Heart left ventricle (tissue), 16 donors: ENCODE measurements around the gene SPNS2. TPM values are rescaled to one million over a fixed set of nuclear protein-coding genes. Genes with fewer than 3 reads are reported as not detected.

Source experiments
- ATAC-seq, 4 donors: fragments of 200-7000 bp; cut with Tn5 transposase; one replicate each; pipeline ENCODE4 v1.9.1; 2020 to 2022; ENCODE audit warnings: moderate library complexity in 4 of 4, mild to moderate bottlenecking in 3 of 4, moderate number of reproducible peaks in 1 of 4
- DNase-seq, 5 donors: peaks; one replicate each; pipeline ENCODE4 v3.0.0-alpha.2; 2020
- H3K27ac ChIP-seq, 12 donors: fragments of 200-600 bp; sonication (generic) in 4 of 12; one replicate each; pipeline versions ENCODE4 v1.5.0 to v1.8.0; 2016 to 2022; ENCODE audit warnings: mild to moderate bottlenecking in 2 of 12
- H3K27me3 ChIP-seq, 9 donors: fragments of 200-600 bp; sonication (generic) in 2 of 9; one replicate each; pipeline versions ENCODE4 v1.5.1 to v1.8.0; 2016 to 2022; ENCODE audit warnings: mild to moderate bottlenecking in 3 of 9
- H3K36me3 ChIP-seq, 9 donors: fragments of 200-600 bp; sonication (generic) in 2 of 9; one replicate each; pipeline versions ENCODE4 v1.5.0 to v1.8.0; 2018 to 2022; ENCODE audit warnings: mild to moderate bottlenecking in 2 of 9
- H3K4me1 ChIP-seq, 12 donors: fragments of 200-600 bp; sonication (generic) in 4 of 12; one replicate each; pipeline versions ENCODE4 v1.5.0 to v1.8.0; 2016 to 2022; ENCODE audit warnings: mild to moderate bottlenecking in 3 of 12
- H3K4me3 ChIP-seq, 12 donors: fragments of 200-600 bp; sonication (generic) in 4 of 12; one replicate each; pipeline versions ENCODE4 v1.5.0 to v1.8.0; 2017 to 2022; ENCODE audit warnings: mild to moderate bottlenecking in 9 of 12, moderate library complexity in 4 of 12
- H3K9me3 ChIP-seq, 12 donors: fragments of 200-600 bp; sonication (generic) in 4 of 12; one replicate each; pipeline versions ENCODE4 v1.5.0 to v1.8.0; 2016 to 2022; ENCODE audit warnings: mild to moderate bottlenecking in 1 of 12
- POLR2A ChIP-seq, 2 donors: fragments of 450-650 bp; IDR thresholded peaks; one replicate each; pipeline ENCODE4 v1.6.1; 2017; ENCODE audit warnings: antibody characterized with exemption in 2 of 2, mild to moderate bottlenecking in 2 of 2, moderate library complexity in 2 of 2
- WGBS, 4 donors: extraction: QIAGEN DNeasy Blood & Tissue Kit in 2 of 4; methylation state at CpG; one replicate each; pipeline versions ENCODE4 v1.1.5 to v1.1.7; 2013 to 2018; 5-methylcytosine and 5-hydroxymethylcytosine counted together
- intact Hi-C, 10 donors: fragments of 100-400 bp; cut with DNase I; formaldehyde crosslinking; loops; one replicate each; pipeline versions ENCODE4 v1.11.1 to v1.14.2; 2022
- polyA plus RNA-seq, 2 donors: library from polyadenylated mRNA; stranded (reverse); fragments of 200-250 nt; gene quantifications; one replicate each; pipeline ENCODE4 v1.2.3, GENCODE V29; 2013
- total RNA-seq, 9 donors: library from RNA; depleted of rRNA in 2 of 9; stranded (reverse); fragments of >200 nt in 2 of 9; fragmentation: NEBNext Ultra II Directional in 3 of 9; extraction: Animal tissue kit (Norgen Biotek cat#: 25700) in 3 of 9; gene quantifications; one replicate each; pipeline versions ENCODE4 v1.1.0 to v1.2.4, GENCODE V29; 2016 to 2023
- TF ChIP-seq, protein P1 (sequence below), 12 donors: fragments of 200-600 bp; sonication (generic) in 4 of 12; IDR thresholded peaks; one replicate each; pipeline versions ENCODE4 v1.5.0 to v1.8.0; 2018 to 2022; ENCODE audit warnings: antibody characterized with exemption in 12 of 12, mild to moderate bottlenecking in 5 of 12
- donor health status: ischemic (EF 13 %, LVEDD 7.1; RV severe dilation, severe dysfunction).
- donor health status: healthy with polysubstance abuse.
- donor health status: DM: no; HTN: yes; CAD: no.
- donor health status: DM: no; HTN: no; CAD: no.
- donor health status: ischemic (EF 25% LVEDD 6.9; RV normal size, moderate dysfunction).
- donor health status: ischemic (EF 25% LVEDD 5.7; RV mildly dilated, moderate dysfunction).
- donor health status: healthy.
- donor health status: DM: yes; HTN: yes; CAD: no.
- donor health status: ischemic (EF 35%, LVEDD 5.7; RV mildly dilated, moderate dysfunction).
- donor health status: nonischemic (EF 11% LVEDD 7.7; RV severe dilation, severe dysfunction).
- donor health status: DM: yes; HTN: yes; CAD: no.
- donor health status: PGD.
- donor health status: ischemic (EF 29% LVEDD 5.4; RV normal size, mild dysfunction).
- donor health status: nonischemic (EF 23%, LVEDD 6.1; RV moderate dilation, normal function).

SPNS2 gene
- total and polyA plus RNA-seq, 11 donors: 6.4 to 22.0 (median 13.3) TPM

DNA sequence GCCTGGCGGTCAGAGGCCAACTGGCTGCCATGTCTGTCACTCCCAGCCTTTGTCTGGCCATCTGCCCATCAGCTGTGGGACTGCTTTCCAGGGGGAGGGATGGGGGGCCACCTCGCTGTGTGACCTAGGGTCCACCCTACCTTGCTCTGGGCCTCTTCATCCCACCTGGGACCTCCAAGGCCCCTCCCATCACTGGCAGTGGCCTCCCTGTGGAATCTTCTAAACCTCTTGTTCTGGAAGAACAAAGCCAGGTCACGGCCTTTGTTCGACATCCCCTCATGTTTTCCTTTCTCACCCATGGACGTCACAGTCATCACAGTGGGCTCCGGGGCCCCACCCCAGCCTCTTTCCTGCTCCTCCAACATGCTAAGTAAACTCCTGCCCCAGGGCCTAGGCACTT, 24.0 kb downstream of the SPNS2 start:
- intact Hi-C loops: no loop called here
- Histone ChIP-seq H3K4me1 (peaks cover 10 to 68% (median 42%) of the 10 kb centered on the region in 12 donors), H3K27me3 (no peaks in the 10 kb centered on the region), H3K36me3 (peaks cover 0 to 11% (median 0%) of the 10 kb centered on the region in 9 donors), H3K4me3 (no peak overlapping the region), H3K27ac (peak overlapping the region; percentile 50 to 92 (median 84)), H3K9me3 (no peaks in the 10 kb centered on the region)
- ATAC-seq (peak; percentile 22 to 72 (median 46)), DNase-seq (peak in 3 of 5 donors; percentile 68 to 76 (median 70))
- WGBS, 4 donors: 54 to 71% (median 67%) methylated on average over 6 of the region's 6 CpGs
- TF ChIP-seq, protein P1, sequence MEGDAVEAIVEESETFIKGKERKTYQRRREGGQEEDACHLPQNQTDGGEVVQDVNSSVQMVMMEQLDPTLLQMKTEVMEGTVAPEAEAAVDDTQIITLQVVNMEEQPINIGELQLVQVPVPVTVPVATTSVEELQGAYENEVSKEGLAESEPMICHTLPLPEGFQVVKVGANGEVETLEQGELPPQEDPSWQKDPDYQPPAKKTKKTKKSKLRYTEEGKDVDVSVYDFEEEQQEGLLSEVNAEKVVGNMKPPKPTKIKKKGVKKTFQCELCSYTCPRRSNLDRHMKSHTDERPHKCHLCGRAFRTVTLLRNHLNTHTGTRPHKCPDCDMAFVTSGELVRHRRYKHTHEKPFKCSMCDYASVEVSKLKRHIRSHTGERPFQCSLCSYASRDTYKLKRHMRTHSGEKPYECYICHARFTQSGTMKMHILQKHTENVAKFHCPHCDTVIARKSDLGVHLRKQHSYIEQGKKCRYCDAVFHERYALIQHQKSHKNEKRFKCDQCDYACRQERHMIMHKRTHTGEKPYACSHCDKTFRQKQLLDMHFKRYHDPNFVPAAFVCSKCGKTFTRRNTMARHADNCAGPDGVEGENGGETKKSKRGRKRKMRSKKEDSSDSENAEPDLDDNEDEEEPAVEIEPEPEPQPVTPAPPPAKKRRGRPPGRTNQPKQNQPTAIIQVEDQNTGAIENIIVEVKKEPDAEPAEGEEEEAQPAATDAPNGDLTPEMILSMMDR (IDR thresholded peaks at IDR 0.05): no peak
- TF ChIP-seq POLR2A (IDR thresholded peaks at IDR 0.05): no peak

DNA sequence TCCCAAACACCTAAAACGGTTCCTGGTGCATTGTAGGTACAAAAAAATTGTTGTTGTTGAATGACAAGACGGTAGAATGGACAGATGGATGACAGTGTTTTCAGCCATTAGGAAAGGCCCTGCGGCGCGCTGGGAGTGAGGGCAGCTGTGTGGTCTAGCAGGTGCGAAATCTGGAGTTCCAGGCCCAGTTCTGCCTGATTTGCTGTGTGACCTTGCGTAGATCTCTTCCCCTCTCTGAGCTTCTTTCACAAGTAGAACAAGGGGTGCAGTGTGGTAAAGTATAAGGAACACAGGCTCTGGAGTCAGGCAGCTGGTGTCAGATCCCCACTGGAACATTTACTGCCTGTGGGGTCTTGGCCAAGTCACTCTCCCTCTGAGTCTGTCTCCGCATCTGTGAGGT, 25.3 kb downstream of the SPNS2 start:
- WGBS, 4 donors: 82 to 98% (median 84%) methylated on average over 8 of the region's 8 CpGs
- intact Hi-C loops: no loop called here
- Histone ChIP-seq H3K9me3 (no peaks in the 10 kb centered on the region), H3K4me1 (peaks cover 8 to 66% (median 42%) of the 10 kb centered on the region in 12 donors), H3K4me3 (no peak overlapping the region), H3K27me3 (no peaks in the 10 kb centered on the region), H3K27ac (peak overlapping the region in 5 of 12 donors; percentile 37 to 92 (median 85)), H3K36me3 (peaks cover 0 to 11% (median 0%) of the 10 kb centered on the region in 9 donors)
- TF ChIP-seq, protein P1 (IDR thresholded peaks at IDR 0.05): no peak
- no peak for TF ChIP-seq POLR2A (IDR thresholded peaks at IDR 0.05)
- DNase-seq: no peak
- ATAC-seq: no peak

DNA sequence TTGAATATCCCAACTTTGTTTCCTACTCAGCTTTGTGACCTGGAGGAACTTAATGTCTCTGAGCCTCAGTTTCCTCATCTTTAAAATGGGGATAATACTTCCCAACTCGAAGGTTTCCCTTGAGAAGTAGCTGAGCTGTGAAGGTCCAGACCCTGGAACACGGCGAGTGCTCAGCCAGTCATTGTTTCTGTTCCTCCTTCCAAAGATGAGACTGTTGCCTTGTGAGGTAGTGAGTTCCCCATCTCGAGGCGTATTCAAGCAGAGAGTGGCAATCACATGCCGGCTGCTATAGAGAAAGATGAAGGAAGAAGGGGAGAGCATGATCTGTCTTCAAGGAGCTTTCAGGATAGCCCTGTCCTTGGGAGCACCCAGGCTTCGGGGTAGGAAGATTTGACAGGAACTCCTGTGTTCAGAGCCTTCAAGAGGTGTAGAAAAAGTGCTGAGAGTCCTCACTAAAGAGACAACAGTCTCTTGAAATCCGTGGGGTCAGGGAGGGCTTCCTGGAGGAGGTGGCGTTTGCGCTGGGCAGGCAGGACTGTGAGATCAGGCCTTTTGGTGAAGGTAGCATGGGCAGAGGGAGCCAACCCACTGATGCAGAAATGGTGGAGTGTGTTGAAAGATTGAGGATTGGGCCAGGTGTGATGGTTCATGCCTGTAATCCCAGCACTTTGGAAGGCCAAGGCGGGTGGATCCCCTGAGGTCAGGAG, 27.2 kb downstream of the SPNS2 start:
- WGBS, 4 donors: 89 to 93% (median 91%) methylated on average over 11 of the region's 11 CpGs
- DNase-seq (no peak), ATAC-seq (no peak)
- H3K9me3 ChIP-seq: no peaks in the 10 kb centered on the region
- intact Hi-C loops: no loop called here
- H3K27ac ChIP-seq: no peak overlapping the region
- no peaks in the 10 kb centered on the region for H3K27me3 ChIP-seq
- peaks cover 10 to 65% (median 38%) of the 10 kb centered on the region in 12 donors for H3K4me1 ChIP-seq
- TF ChIP-seq POLR2A (IDR thresholded peaks at IDR 0.05): no peak
- TF ChIP-seq, protein P1 (IDR thresholded peaks at IDR 0.05): no peak
- peaks cover 0 to 11% (median 0%) of the 10 kb centered on the region in 9 donors for H3K36me3 ChIP-seq
- no peak overlapping the region for H3K4me3 ChIP-seq

DNA sequence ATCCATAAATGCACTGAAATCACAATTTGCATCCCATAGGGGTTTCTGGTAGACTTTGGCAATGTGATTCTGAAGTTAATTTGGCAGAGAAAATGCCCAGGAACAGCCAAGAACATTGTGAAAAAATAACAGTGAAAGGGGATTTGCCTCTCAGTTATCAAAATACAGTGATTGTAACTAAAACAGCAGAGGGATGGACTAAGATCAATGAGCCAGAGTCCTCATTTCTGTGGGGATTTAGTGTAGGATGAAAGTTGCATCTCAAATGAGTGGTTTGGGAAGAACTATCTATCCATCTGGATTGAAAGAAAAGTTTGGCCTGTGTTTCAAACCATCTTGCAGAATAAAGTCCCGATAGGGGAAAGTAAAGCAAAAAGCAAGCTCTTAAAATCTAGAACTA, 28.5 kb downstream of the SPNS2 start:
- H3K4me1 ChIP-seq: peaks cover 11 to 64% (median 36%) of the 10 kb centered on the region in 12 donors

More for the DNA sequence above, 28.5 kb downstream of the SPNS2 start:
- no peak for ATAC-seq
- Histone ChIP-seq H3K4me3 (no peak overlapping the region), H3K9me3 (no peaks in the 10 kb centered on the region), H3K27me3 (no peaks in the 10 kb centered on the region), H3K36me3 (peaks cover 0 to 11% (median 0%) of the 10 kb centered on the region in 9 donors), H3K27ac (no peak overlapping the region)
- DNase-seq: no peak
- 69 to 83% (median 78%) methylated on average over 1 of the region's 1 CpG for WGBS, 4 donors
- TF ChIP-seq, protein P1 (IDR thresholded peaks at IDR 0.05): no peak
- TF ChIP-seq POLR2A (IDR thresholded peaks at IDR 0.05): no peak
- intact Hi-C loops: no loop called here
